HepG2 (cell line): Measurements from ENCODE around the gene TESK1. TPM values are rescaled to one million over a fixed set of nuclear protein-coding genes. Genes with fewer than 3 reads are reported as not detected.
A peak's percentile ranks its signal among the peaks of the same experiment; 100 is the strongest.

Source experiments
- AHR ChIP-seq: IDR thresholded peaks from 2 replicates; pipeline ENCODE4 v1.6.1; 2018; ENCODE audit warnings: missing genetic modification reagents, missing compliant biosample characterization
- ARHGAP35 ChIP-seq: sonication (generic); formaldehyde crosslinking; IDR thresholded peaks from 2 replicates; pipeline ENCODE4 v1.9.0; 2022; ENCODE audit warnings: mild to moderate bottlenecking, inconsistent platforms, moderate library complexity, missing genetic modification reagents, borderline replicate concordance
- ARNTL ChIP-seq: sonication (generic); formaldehyde crosslinking; IDR thresholded peaks from 2 replicates; pipeline ENCODE4 v1.4.0; 2020; ENCODE audit warnings: mild to moderate bottlenecking, missing genetic modification reagents
- CBFB ChIP-seq: sonication (generic); formaldehyde crosslinking; IDR thresholded peaks from 2 replicates; pipeline ENCODE4 v1.4.0; 2020; ENCODE audit warnings: missing genetic modification reagents
- DNMT1 ChIP-seq: sonication (generic); formaldehyde crosslinking; IDR thresholded peaks from 2 replicates; pipeline ENCODE4 v1.5.1; 2020; ENCODE audit warnings: mild to moderate bottlenecking, missing genetic modification reagents
- HES4 ChIP-seq: sonication (generic); formaldehyde crosslinking; IDR thresholded peaks from 2 replicates; pipeline ENCODE4 v1.9.0; 2021; ENCODE audit warnings: mild to moderate bottlenecking, missing genetic modification reagents, borderline replicate concordance
- HNRNPLL ChIP-seq: fragments of 200-400 bp; formaldehyde crosslinking; IDR thresholded peaks from 2 replicates; pipeline ENCODE4 v1.6.1; 2017; ENCODE audit warnings: mild to moderate bottlenecking, low read depth, low read length; ENCODE audit not compliant: poor library complexity, severe bottlenecking
- KDM4B ChIP-seq: sonication (generic); formaldehyde crosslinking; IDR thresholded peaks from 2 replicates; pipeline ENCODE4 v1.4.0; 2020; ENCODE audit warnings: missing genetic modification reagents
- REL ChIP-seq: sonication (generic); formaldehyde crosslinking; conservative IDR thresholded peaks from 2 replicates; pipeline ENCODE4 v1.8.0; 2022; ENCODE audit warnings: mild to moderate bottlenecking, missing genetic modification reagents, moderate library complexity
- RFX3 ChIP-seq: IDR thresholded peaks from 2 replicates; pipeline ENCODE4 v1.6.1; 2016; ENCODE audit warnings: missing biosample characterization, missing genetic modification reagents
- YEATS2 ChIP-seq: sonication (generic); formaldehyde crosslinking; IDR thresholded peaks from 2 replicates; pipeline ENCODE4 v1.4.0; 2020; ENCODE audit warnings: missing genetic modification reagents, borderline replicate concordance
- ZBTB42 ChIP-seq: sonication (generic); formaldehyde crosslinking; IDR thresholded peaks from 2 replicates; pipeline ENCODE4 v1.5.0; 2020; ENCODE audit warnings: mild to moderate bottlenecking, missing genetic modification reagents
- ZMYM2 ChIP-seq: sonication (generic); formaldehyde crosslinking; IDR thresholded peaks from 2 replicates; pipeline ENCODE4 v1.8.0; 2022; ENCODE audit warnings: mild to moderate bottlenecking, missing genetic modification reagents
- ZNF34 ChIP-seq: sonication (generic); formaldehyde crosslinking; IDR thresholded peaks from 2 replicates; pipeline ENCODE4 v1.4.0; 2020; ENCODE audit warnings: mild to moderate bottlenecking, missing genetic modification reagents, borderline replicate concordance
- ZNF354B ChIP-seq: sonication (generic); formaldehyde crosslinking; IDR thresholded peaks from 2 replicates; pipeline ENCODE4 v1.8.0; 2022; ENCODE audit warnings: mild to moderate bottlenecking, missing genetic modification reagents
- ZNF383 ChIP-seq: sonication (generic); formaldehyde crosslinking; IDR thresholded peaks from 2 replicates; pipeline ENCODE4 v1.4.0; 2020; ENCODE audit warnings: missing genetic modification reagents, mild to moderate bottlenecking, borderline replicate concordance
- ZNF430 ChIP-seq: sonication (generic); formaldehyde crosslinking; IDR thresholded peaks from 2 replicates; pipeline ENCODE4 v1.9.0; 2021; ENCODE audit warnings: mild to moderate bottlenecking, missing genetic modification reagents
- ZNF468 ChIP-seq: sonication (generic); formaldehyde crosslinking; IDR thresholded peaks from 2 replicates; pipeline ENCODE4 v1.8.0; 2022; ENCODE audit warnings: mild to moderate bottlenecking, moderate library complexity, missing genetic modification reagents
- ZNF703 ChIP-seq: sonication (generic); formaldehyde crosslinking; IDR thresholded peaks from 2 replicates; pipeline ENCODE4 v1.5.1; 2020; ENCODE audit warnings: missing genetic modification reagents, mild to moderate bottlenecking, moderate library complexity, borderline replicate concordance
- ZSCAN20 ChIP-seq: sonication (generic); formaldehyde crosslinking; IDR thresholded peaks from 2 replicates; pipeline ENCODE4 v1.4.0; 2020; ENCODE audit warnings: missing genetic modification reagents, mild to moderate bottlenecking, borderline replicate concordance
- polyA plus RNA-seq, 8 experiments: library from polyadenylated mRNA; depleted of rRNA in 3 of 8; stranded (reverse) in 7 of 8; unstranded in 1 of 8; fragments of >200 nt; fragmentation: Illumina TruSeq in 4 of 8; extraction: Trizol in 4 of 8; gene quantifications; 2 replicates each; pipeline versions ENCODE4 v1.2.1 to v1.2.3, GENCODE V29; 2011 to 2016; ENCODE audit warnings: low read depth in 4 of 8, missing spikeins in 1 of 8, mixed read lengths in 1 of 8; ENCODE audit not compliant: insufficient read depth in 1 of 8
- total RNA-seq, 5 experiments: library from RNA; depleted of rRNA; stranded (reverse); fragments of >200 nt; fragmentation: Illumina TruSeq; extraction: Trizol; gene quantifications; 2 replicates each; pipeline ENCODE4 v1.2.3, GENCODE V29; 2016; ENCODE audit warnings: low read depth in 1 of 5
- TF ChIP-seq, protein P1 (sequence below): IDR thresholded peaks from 2 replicates; pipeline ENCODE4 v1.6.1; 2016; ENCODE audit warnings: mild to moderate bottlenecking, missing biosample characterization, missing genetic modification reagents
- TF ChIP-seq, protein P2 (sequence below): sonication (generic); formaldehyde crosslinking; IDR thresholded peaks from 2 replicates; pipeline ENCODE4 v1.4.0; 2020; ENCODE audit warnings: mild to moderate bottlenecking, low read depth, missing genetic modification reagents
- TF ChIP-seq, protein P3 (sequence below): IDR thresholded peaks from 2 replicates; pipeline ENCODE4 v1.6.1; 2012; ENCODE audit warnings: low read depth, low read length, improper control_type of control experiment
- TF ChIP-seq, protein P4 (sequence below): sonication (generic); formaldehyde crosslinking; IDR thresholded peaks from 2 replicates; pipeline ENCODE4 v1.4.0; 2020; ENCODE audit warnings: missing genetic modification reagents
- TF ChIP-seq, protein P5 (sequence below): fragments of 450-650 bp; IDR thresholded peaks from 2 replicates; pipeline ENCODE4 v1.6.1; 2016

The TESK1 gene
- total and polyA plus RNA-seq, 2 of the 13 experiments (the other 11 are each of a cell fraction or from before 2014, with no cell fraction given), result 7.3 to 13.6 TPM

DNA sequence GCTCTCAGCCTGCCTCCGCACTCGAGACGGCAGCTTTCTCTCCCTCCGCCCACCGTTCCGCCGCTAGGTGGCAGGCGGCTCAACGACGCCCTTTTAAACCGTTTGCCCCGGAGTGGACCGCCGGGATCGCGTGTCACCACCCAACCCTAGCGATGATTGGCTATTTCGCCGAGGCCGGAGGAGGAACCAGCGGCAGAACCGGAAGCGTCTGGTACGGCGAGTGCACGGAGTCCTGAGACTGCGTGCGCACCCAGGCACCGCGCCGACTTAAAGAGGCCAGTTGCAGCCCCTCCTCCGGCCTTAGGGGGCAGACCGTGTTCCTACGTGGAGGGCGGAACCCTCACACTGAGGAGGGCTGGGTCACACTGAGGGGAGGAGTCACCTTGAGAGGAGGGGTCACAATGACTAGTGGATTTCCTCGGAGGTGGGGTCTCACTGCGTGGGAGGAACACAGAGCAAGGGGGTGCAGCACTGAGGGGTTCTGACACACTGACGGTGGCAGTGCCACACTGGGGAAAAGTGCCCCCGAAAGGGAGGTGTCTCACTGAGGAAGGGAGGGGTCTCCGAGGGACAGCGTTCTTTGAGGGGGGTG lies 980 bp upstream of the TESK1 start (continued):
- TF ChIP-seq ZNF703 (CRISPR knock-in tag) (no peak), KDM4B (0 out of 2 replicates have a peak, but pooled peaks have one; percentile 7), ZBTB42 (CRISPR knock-in tag) (no peak), ARNTL (CRISPR knock-in tag) (peak; percentile 84), HES4 (CRISPR knock-in tag) (no peak; the same call in 1 of the 2 replicates), YEATS2 (CRISPR knock-in tag) (peak; percentile 84; the same call in 1 of the 2 replicates), CBFB (CRISPR knock-in tag) (peak; percentile 84; the same call in 1 of the 2 replicates), ZSCAN20 (CRISPR knock-in tag) (no peak; the same call in 1 of the 2 replicates), ARHGAP35 (peak; percentile 58; the same call in 1 of the 2 replicates), REL (no peak), DNMT1 (CRISPR knock-in tag) (no peak), ZNF430 (CRISPR knock-in tag) (no peak), ZMYM2 (no peak), ZNF34 (no peak), RFX3 (CRISPR knock-in tag) (no peak), ZNF468 (CRISPR knock-in tag) (no peak), AHR (CRISPR knock-in tag) (no peak; the same call in 1 of the 2 replicates), ZNF383 (peak; percentile 68; the same call in 1 of the 2 replicates), HNRNPLL (peak; percentile 93), ZNF354B (CRISPR knock-in tag) (no peak)
- TF ChIP-seq, protein P1, sequence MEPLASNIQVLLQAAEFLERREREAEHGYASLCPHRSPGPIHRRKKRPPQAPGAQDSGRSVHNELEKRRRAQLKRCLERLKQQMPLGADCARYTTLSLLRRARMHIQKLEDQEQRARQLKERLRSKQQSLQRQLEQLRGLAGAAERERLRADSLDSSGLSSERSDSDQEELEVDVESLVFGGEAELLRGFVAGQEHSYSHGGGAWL (CRISPR knock-in tag), result peak; percentile 89; the same call in 1 of the 2 replicates
- TF ChIP-seq, protein P2, sequence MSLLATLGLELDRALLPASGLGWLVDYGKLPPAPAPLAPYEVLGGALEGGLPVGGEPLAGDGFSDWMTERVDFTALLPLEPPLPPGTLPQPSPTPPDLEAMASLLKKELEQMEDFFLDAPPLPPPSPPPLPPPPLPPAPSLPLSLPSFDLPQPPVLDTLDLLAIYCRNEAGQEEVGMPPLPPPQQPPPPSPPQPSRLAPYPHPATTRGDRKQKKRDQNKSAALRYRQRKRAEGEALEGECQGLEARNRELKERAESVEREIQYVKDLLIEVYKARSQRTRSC (CRISPR knock-in tag), result no peak
- TF ChIP-seq, protein P3, sequence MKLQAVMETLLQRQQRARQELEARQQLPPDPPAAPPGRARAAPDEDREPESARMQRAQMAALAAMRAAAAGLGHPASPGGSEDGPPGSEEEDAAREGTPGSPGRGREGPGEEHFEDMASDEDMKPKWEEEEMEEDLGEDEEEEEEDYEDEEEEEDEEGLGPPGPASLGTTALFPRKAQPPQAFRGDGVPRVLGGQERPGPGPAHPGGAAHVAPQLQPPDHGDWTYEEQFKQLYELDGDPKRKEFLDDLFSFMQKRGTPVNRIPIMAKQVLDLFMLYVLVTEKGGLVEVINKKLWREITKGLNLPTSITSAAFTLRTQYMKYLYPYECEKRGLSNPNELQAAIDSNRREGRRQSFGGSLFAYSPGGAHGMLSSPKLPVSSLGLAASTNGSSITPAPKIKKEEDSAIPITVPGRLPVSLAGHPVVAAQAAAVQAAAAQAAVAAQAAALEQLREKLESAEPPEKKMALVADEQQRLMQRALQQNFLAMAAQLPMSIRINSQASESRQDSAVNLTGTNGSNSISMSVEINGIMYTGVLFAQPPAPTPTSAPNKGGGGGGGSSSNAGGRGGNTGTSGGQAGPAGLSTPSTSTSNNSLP, result 0 out of 2 replicates have a peak, but pooled peaks have one; percentile 45
- TF ChIP-seq, protein P4, sequence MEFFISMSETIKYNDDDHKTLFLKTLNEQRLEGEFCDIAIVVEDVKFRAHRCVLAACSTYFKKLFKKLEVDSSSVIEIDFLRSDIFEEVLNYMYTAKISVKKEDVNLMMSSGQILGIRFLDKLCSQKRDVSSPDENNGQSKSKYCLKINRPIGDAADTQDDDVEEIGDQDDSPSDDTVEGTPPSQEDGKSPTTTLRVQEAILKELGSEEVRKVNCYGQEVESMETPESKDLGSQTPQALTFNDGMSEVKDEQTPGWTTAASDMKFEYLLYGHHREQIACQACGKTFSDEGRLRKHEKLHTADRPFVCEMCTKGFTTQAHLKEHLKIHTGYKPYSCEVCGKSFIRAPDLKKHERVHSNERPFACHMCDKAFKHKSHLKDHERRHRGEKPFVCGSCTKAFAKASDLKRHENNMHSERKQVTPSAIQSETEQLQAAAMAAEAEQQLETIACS (CRISPR knock-in tag), result no peak
- TF ChIP-seq, protein P5, sequence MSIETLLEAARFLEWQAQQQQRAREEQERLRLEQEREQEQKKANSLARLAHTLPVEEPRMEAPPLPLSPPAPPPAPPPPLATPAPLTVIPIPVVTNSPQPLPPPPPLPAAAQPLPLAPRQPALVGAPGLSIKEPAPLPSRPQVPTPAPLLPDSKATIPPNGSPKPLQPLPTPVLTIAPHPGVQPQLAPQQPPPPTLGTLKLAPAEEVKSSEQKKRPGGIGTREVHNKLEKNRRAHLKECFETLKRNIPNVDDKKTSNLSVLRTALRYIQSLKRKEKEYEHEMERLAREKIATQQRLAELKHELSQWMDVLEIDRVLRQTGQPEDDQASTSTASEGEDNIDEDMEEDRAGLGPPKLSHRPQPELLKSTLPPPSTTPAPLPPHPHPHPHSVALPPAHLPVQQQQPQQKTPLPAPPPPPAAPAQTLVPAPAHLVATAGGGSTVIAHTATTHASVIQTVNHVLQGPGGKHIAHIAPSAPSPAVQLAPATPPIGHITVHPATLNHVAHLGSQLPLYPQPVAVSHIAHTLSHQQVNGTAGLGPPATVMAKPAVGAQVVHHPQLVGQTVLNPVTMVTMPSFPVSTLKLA, result peak; percentile 36
